HG02588 (cell line): Measurements from ENCODE around the gene USP9X.
"Not testable (repeated sequence)": the region's sequence is repeated elsewhere in the genome, so short reads cannot be mapped to it uniquely, and the experiment has no call there.

Experiments
- ATAC-seq: cut with Tn5 transposase; IDR thresholded peaks from one replicate; pipeline ENCODE4 v1.9.1; 2021; ENCODE audit warnings: mild to moderate bottlenecking, moderate library complexity; ENCODE audit not compliant: unreplicated experiment

The USP9X gene

GRCh38 chrX:41184312-41184711, 99.1 kb downstream of the USP9X start:
- ATAC-seq, result no peak

DNA sequence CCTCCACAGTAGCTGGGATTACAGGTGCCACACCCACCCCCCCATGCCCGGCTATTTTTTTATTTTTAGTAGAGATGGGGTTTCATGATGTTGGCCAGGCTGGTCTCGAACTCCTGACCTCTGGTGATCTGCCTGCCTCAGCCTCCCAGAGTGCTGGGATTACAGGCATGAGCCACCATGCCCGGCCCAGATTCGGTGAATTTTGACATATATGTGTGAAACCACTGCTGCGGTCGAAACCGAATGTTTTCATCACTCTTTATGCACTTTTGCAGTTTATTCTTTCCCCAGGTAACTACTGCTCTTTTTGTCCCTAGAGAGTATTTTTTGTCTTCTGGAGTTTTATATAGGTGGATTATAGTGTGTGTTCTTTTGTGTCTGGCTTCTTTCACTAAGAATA, 101.7 kb downstream of the USP9X start:
- ATAC-seq, result not testable (repeated sequence)

DNA sequence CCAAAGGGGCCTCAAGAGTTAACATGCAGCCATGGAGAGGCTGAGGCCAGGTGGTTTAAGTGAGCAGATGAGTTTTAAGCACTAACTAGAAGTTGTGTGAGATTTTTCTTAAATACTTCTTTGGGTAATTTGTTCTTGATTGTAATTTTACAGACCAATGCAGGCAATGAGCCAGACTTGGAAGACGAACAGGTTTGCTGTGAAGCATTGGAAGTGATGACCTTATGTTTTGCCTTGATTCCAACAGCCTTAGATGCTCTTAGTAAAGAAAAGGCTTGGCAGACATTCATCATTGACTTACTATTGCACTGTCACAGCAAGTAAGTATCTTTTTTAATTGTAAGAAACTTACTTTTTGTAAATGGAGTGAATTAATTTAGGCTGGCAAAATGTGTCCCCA, 103.9 kb downstream of the USP9X start:
- ATAC-seq, result no peak

GRCh38 chrX:41192880-41193279, 107.6 kb downstream of the USP9X start:
- no peak for ATAC-seq

- no peak for ATAC-seq
These were observed 113.2 kb downstream of the USP9X start for GRCh38 chrX:41198410-41198809.

DNA sequence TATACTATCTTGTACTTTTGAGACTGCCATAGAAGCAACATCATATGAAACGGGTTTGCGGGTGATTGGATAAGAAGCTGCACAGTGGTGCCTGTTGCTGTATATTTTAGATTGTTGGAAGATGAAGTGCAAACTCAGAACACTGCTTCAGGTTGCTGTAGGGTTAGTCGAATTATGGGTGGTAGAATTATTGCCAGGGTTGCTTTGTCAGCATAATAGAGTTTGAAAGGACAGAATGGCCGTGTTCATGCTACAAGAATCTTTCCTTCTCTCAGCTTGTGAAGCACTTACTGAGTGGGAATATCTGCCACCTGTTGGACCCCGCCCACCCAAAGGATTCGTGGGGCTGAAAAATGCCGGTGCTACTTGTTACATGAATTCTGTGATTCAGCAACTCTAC, 115.5 kb downstream of the USP9X start:
- no peak for ATAC-seq

GRCh38 chrX:41209853-41210252, 124.6 kb downstream of the USP9X start:
- ATAC-seq, result no peak

GRCh38 chrX:41224605-41225004, 139.4 kb downstream of the USP9X start:
- no peak for ATAC-seq

DNA sequence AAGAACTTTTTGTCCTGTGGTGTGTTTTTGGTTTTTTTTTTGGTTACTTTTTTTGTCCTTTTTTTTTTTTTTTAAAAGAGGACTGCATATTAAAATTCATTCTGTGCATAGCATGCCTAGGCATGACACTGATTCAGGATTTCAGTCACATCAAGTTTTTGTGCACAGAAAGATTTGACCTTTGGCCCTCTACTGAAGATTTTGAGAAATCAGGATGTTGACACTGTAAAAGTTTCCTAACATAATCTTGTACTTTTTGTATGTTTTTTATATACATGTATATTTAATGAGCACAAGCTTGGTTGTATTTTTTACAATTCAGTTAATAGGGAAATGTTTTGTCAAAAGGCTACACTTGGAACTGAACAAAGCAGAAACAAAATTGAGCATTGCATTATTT, 148.7 kb downstream of the USP9X start:
- no peak for ATAC-seq

- ATAC-seq, result not testable (repeated sequence)
These were observed 149.2 kb downstream of the USP9X start for GRCh38 chrX:41234471-41234870.

GRCh38 chrX:41234962-41235361, 149.7 kb downstream of the USP9X start:
- no peak for ATAC-seq

GRCh38 chrX:41236629-41237028, 151.4 kb downstream of the USP9X start:
- no peak for ATAC-seq

DNA sequence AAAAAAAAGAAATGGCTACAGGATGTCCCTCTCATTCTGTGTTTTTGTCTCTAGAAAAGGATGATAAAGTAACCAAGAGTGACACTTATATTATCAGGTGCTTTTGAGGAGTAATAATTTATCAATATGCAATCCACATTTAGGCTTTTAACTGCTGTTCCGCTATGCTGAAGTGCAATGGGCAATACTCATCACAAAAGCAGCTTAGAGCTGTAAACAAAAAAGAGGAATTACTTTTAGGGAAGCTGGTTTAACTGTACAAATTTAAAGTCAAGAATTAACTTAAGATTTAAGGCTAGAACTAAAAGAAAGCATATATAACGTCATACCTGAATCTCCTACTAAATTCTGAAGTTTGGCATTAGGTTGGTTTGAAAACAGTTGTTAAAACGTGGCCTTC, 155.3 kb downstream of the USP9X start:
- ATAC-seq, result no peak

- no peak for ATAC-seq
These were observed 156.7 kb downstream of the USP9X start for GRCh38 chrX:41241962-41242361.

DNA sequence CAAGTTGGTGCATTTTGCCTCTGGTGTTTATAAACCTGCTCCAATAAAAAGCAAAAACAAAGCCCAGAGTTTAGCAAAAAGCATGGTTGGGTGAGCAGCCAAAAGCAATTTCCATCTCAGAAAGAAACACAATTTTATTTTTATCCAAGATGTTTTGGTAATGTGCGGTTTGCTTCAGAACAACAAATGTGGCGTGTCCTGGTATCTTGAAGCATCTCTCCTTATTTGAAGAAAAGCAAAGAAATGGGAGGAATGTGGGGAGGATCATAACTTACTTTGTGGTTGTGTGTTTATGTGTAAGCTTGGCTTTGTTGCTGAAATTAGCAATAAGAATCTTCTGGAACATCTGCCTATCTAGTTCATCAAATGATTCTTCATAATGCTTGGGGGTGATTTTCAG, 160.4 kb downstream of the USP9X start:
- no peak for ATAC-seq

DNA sequence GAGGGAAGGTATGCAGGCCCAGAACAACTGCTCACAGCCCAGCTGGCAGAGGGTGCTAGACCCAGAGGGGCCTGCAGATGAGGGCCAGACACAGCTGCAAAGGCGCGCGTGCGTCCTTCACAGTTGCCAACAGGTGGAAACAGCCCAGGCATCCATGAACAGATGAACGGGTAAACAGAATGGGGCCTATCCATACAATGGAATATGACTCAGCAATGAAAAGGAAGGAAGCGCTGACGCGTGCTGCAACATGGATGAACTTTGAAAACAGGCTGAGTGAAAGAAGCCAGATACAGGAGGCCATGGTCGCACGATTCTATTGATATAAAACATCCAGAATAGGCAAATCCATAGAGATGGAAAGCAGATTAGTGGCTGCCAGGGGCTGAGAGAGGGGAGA, 165.6 kb downstream of the USP9X start:
- ATAC-seq, result no peak

DNA sequence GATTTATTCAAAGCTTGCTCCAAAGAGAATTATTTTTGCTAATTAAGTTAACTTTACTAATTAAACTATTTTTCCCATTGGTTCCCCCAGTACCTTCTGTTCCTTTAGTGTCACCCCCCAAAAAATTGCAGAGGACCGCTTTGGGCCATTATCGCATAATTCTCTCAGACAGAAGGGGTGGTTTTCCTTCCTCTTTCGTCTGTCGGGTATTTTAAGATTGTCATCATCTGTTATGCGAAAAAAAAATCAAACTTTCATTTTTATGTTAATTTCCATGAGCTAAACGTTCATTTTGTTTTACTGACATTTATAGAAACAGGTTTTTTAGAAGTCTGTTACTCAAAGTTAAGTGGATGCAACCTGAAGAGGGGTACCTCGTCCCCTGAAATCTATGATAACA, 172.6 kb downstream of the USP9X start:
- no peak for ATAC-seq

GRCh38 chrX:41258226-41258625, 173.0 kb downstream of the USP9X start:
- ATAC-seq, result no peak

GRCh38 chrX:41258871-41259270, 173.6 kb downstream of the USP9X start:
- ATAC-seq, result no peak

- no peak for ATAC-seq
These were observed 174.3 kb downstream of the USP9X start for GRCh38 chrX:41259516-41259915.

GRCh38 chrX:41265615-41266014, 180.4 kb downstream of the USP9X start:
- no peak for ATAC-seq

DNA sequence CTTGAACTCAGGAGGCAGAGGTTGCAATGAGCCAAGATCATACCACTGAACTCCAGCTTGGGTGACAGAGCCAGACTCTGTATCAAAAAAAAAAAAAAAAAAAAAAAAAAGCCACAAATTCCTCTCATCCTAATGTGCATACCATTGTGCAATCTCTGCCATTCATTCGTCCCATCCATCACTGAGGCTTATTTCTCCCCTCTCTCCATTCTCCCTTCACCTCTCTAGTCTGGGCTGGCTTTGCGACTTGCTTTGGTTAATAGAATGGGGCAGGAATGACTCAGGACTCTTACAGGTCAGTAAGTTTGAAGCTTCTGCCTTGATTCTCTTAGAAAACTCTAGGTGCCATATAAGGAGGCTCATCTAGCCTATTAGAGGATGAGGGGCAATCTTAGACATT, 188.4 kb downstream of the USP9X start:
- no peak for ATAC-seq

GRCh38 chrX:41275661-41276609, 190.7 kb downstream of the USP9X start:
- no peak for ATAC-seq
